ENCODE results near the gene OR3A1. TPM values are rescaled to one million over a fixed set of nuclear protein-coding genes. Genes with fewer than 3 reads are reported as not detected.

The OR3A1 gene
- total RNA-seq, 1 experiment from 2014 or later: not detected

DNA sequence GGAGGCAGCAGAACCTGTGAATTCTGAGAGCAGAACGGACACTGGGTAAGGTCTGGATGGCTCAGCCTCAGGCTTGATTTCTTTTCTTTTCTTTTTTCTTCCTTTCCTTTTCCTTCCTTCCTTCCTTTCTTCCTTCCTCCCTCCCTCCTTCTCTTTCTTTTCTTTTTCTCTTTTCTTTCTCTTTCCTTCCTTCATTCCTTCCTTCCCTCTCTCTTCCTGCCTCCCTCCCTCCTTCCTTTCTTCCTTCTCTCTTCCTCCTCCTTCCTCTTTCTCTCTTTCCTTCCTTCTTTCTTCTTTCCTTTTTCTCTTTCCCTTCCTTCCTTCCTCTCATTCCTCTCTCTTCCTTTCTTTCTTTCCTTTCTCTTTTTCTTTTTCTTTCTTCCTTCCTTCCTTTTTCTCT lies 38.0 kb downstream of the OR3A1 start:
- Histone ChIP-seq H3K27ac (ENCODE audit: low read depth, low read length) (no peak overlapping the region), H2AFZ (ENCODE audit: low read depth, low read length, poor library complexity, severe bottlenecking) (no peak overlapping the region), H3K9me2 (ENCODE audit: insufficient read depth) (no peaks in the 10 kb centered on the region), H3K4me2 (ENCODE audit: low read length) (no peak overlapping the region), H3K27me3 (ENCODE audit: insufficient read depth, low read length) (peaks cover 32% of the 10 kb centered on the region), H3K4me3 (replicated peaks in 1 of 2; ENCODE audit: low read depth in 1 of 2, low read length in 2 of 2) (no peak overlapping the region), H3K9ac (ENCODE audit: low read length) (no peak overlapping the region), H3K4me1 (ENCODE audit: control insufficient read depth in 1 of 2, insufficient read depth in 2 of 2, low read length in 2 of 2) (no peaks in the 10 kb centered on the region), H3K9me3 (ENCODE audit: control insufficient read depth in 1 of 2, insufficient read depth in 1 of 2, low read depth in 1 of 2, low read length in 2 of 2) (no peaks in the 10 kb centered on the region), H3K36me3 (ENCODE audit: control insufficient read depth in 1 of 2, insufficient read depth in 2 of 2, low read length in 2 of 2) (no peaks in the 10 kb centered on the region), H3K79me2 (ENCODE audit: insufficient read depth, low read length) (no peaks in the 10 kb centered on the region), H4K20me1 (ENCODE audit: insufficient read depth) (no peaks in the 10 kb centered on the region)
- BruUV-seq (replicated peaks): no TSS peak
- DNase-seq (ENCODE audit: low read depth, low spot score): no peak
- ChIA-PET RAD21 (ENCODE audit: low non-redundant PET in 1 of 2, low total read pairs in 2 of 2, uncharacterized antibody in 2 of 2, unreplicated experiment in 2 of 2) (no interaction called here), POLR2A (no interaction called here), CTCF (no interaction called here)
- no peak for TF ChIP-seq POLR2A (IDR thresholded peaks at IDR 0.05; ENCODE audit: borderline replicate concordance, extremely low read depth, insufficient read depth, insufficient read length)
- intact Hi-C loops (cut with micrococcal nuclease): no loop called here
- ATAC-seq: no peak

DNA sequence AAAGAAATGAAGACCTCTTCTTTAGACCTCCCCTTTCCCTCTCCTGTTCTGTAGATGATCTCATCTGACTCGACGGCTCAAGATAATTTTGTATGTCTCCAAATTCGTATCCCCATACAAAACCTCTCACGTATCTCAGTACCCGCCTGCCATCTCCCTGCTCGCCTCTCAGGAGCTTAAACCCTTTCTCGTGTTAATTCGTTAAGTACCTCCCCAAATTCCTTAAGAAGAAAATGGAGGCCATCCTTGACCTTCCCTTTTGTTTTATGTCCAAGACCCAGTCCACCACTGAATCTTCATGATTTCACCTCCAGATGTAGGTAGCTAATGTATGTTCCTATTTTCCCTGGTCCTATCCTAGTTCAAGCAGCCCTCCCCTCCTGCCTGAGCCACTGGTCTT lies 41.6 kb downstream of the OR3A1 start:
- DNase-seq (ENCODE audit: low read depth, low spot score): no peak
- intact Hi-C loops (cut with micrococcal nuclease): no loop called here
- Histone ChIP-seq H3K4me3 (replicated peaks in 1 of 2; ENCODE audit: low read depth in 1 of 2, low read length in 2 of 2) (no peak overlapping the region), H3K4me2 (ENCODE audit: low read length) (no peak overlapping the region), H3K9me3 (ENCODE audit: control insufficient read depth in 1 of 2, insufficient read depth in 1 of 2, low read depth in 1 of 2, low read length in 2 of 2) (no peaks in the 10 kb centered on the region), H3K27me3 (ENCODE audit: insufficient read depth, low read length) (peaks cover 16% of the 10 kb centered on the region; the same call in 1 of the 2 replicates), H3K4me1 (ENCODE audit: control insufficient read depth in 1 of 2, insufficient read depth in 2 of 2, low read length in 2 of 2) (no peaks in the 10 kb centered on the region), H2AFZ (ENCODE audit: low read depth, low read length, poor library complexity, severe bottlenecking) (no peak overlapping the region), H3K9me2 (ENCODE audit: insufficient read depth) (no peaks in the 10 kb centered on the region), H4K20me1 (ENCODE audit: insufficient read depth) (no peaks in the 10 kb centered on the region), H3K36me3 (ENCODE audit: control insufficient read depth in 1 of 2, insufficient read depth in 2 of 2, low read length in 2 of 2) (no peaks in the 10 kb centered on the region), H3K9ac (ENCODE audit: low read length) (no peak overlapping the region), H3K79me2 (ENCODE audit: insufficient read depth, low read length) (no peaks in the 10 kb centered on the region), H3K27ac (ENCODE audit: low read depth, low read length) (no peak overlapping the region)
- RAD21 ChIA-PET (ENCODE audit: low non-redundant PET in 1 of 2, low total read pairs in 2 of 2, uncharacterized antibody in 2 of 2, unreplicated experiment in 2 of 2): no interaction called here
- BruUV-seq (replicated peaks): no TSS peak
- CTCF ChIA-PET: no interaction called here
- ATAC-seq: no peak
- POLR2A ChIA-PET: no interaction called here
- TF ChIP-seq RAD21 (IDR thresholded peaks at IDR 0.05; ENCODE audit: low read depth): no peak
- TF ChIP-seq EGR1 (IDR thresholded peaks at IDR 0.05; ENCODE audit: low read depth): no peak
- TF ChIP-seq, protein P1, sequence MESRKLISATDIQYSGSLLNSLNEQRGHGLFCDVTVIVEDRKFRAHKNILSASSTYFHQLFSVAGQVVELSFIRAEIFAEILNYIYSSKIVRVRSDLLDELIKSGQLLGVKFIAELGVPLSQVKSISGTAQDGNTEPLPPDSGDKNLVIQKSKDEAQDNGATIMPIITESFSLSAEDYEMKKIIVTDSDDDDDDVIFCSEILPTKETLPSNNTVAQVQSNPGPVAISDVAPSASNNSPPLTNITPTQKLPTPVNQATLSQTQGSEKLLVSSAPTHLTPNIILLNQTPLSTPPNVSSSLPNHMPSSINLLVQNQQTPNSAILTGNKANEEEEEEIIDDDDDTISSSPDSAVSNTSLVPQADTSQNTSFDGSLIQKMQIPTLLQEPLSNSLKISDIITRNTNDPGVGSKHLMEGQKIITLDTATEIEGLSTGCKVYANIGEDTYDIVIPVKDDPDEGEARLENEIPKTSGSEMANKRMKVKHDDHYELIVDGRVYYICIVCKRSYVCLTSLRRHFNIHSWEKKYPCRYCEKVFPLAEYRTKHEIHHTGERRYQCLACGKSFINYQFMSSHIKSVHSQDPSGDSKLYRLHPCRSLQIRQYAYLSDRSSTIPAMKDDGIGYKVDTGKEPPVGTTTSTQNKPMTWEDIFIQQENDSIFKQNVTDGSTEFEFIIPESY (IDR thresholded peaks at IDR 0.05; ENCODE audit: extremely low read depth, insufficient replicate concordance, low read length): no peak
- TF ChIP-seq, protein P2, sequence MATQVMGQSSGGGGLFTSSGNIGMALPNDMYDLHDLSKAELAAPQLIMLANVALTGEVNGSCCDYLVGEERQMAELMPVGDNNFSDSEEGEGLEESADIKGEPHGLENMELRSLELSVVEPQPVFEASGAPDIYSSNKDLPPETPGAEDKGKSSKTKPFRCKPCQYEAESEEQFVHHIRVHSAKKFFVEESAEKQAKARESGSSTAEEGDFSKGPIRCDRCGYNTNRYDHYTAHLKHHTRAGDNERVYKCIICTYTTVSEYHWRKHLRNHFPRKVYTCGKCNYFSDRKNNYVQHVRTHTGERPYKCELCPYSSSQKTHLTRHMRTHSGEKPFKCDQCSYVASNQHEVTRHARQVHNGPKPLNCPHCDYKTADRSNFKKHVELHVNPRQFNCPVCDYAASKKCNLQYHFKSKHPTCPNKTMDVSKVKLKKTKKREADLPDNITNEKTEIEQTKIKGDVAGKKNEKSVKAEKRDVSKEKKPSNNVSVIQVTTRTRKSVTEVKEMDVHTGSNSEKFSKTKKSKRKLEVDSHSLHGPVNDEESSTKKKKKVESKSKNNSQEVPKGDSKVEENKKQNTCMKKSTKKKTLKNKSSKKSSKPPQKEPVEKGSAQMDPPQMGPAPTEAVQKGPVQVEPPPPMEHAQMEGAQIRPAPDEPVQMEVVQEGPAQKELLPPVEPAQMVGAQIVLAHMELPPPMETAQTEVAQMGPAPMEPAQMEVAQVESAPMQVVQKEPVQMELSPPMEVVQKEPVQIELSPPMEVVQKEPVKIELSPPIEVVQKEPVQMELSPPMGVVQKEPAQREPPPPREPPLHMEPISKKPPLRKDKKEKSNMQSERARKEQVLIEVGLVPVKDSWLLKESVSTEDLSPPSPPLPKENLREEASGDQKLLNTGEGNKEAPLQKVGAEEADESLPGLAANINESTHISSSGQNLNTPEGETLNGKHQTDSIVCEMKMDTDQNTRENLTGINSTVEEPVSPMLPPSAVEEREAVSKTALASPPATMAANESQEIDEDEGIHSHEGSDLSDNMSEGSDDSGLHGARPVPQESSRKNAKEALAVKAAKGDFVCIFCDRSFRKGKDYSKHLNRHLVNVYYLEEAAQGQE (IDR thresholded peaks at IDR 0.05; ENCODE audit: low read depth): no peak
- TF ChIP-seq, protein P3, sequence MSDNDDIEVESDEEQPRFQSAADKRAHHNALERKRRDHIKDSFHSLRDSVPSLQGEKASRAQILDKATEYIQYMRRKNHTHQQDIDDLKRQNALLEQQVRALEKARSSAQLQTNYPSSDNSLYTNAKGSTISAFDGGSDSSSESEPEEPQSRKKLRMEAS (IDR thresholded peaks at IDR 0.05): no peak
- TF ChIP-seq ZNF274 (IDR thresholded peaks at IDR 0.05; ENCODE audit: low read depth, low read length): no peak
- no peak for TF ChIP-seq SP1 (IDR thresholded peaks at IDR 0.05; ENCODE audit: low read depth)
- no peak for TF ChIP-seq YY1 (IDR thresholded peaks at IDR 0.05; ENCODE audit: extremely low read depth, insufficient replicate concordance, low read depth, low read length)
- TF ChIP-seq, protein P4, sequence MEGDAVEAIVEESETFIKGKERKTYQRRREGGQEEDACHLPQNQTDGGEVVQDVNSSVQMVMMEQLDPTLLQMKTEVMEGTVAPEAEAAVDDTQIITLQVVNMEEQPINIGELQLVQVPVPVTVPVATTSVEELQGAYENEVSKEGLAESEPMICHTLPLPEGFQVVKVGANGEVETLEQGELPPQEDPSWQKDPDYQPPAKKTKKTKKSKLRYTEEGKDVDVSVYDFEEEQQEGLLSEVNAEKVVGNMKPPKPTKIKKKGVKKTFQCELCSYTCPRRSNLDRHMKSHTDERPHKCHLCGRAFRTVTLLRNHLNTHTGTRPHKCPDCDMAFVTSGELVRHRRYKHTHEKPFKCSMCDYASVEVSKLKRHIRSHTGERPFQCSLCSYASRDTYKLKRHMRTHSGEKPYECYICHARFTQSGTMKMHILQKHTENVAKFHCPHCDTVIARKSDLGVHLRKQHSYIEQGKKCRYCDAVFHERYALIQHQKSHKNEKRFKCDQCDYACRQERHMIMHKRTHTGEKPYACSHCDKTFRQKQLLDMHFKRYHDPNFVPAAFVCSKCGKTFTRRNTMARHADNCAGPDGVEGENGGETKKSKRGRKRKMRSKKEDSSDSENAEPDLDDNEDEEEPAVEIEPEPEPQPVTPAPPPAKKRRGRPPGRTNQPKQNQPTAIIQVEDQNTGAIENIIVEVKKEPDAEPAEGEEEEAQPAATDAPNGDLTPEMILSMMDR (IDR thresholded peaks at IDR 0.05 in 2 of 3, conservative IDR thresholded peaks at IDR 0.05 in 1 of 3; ENCODE audit: borderline replicate concordance in 1 of 3, insufficient read depth in 1 of 3, low read depth in 2 of 3, low read length in 2 of 3): no peak
- TF ChIP-seq SRF (IDR thresholded peaks at IDR 0.05; ENCODE audit: low read depth): no peak
- TF ChIP-seq ZFX (IDR thresholded peaks at IDR 0.05): no peak
- TF ChIP-seq EZH2 (IDR thresholded peaks at IDR 0.05): no peak

Data from HCT116 (cell line).